ENCODE data around the gene GRK5. TPM values are rescaled to one million over a fixed set of nuclear protein-coding genes. Genes with fewer than 3 reads are reported as not detected.

The GRK5 gene
- total RNA-seq, 4 donors from 2014 or later: 10.0 to 61.9 (median 18.1) TPM

GRCh38 chr10:119296703-119297102, 89.3 kb downstream of the GRK5 start:
- Histone ChIP-seq H3K4me1 (peaks cover 0 to 23% (median under 1%) of the 10 kb centered on the region in 4 donors), H3K9me3 (peaks cover 0 to 5% (median 0%) of the 10 kb centered on the region in 4 donors)
- DNase-seq: no peak

GRCh38 chr10:119297207-119297968, 90.0 kb downstream of the GRK5 start:
- Histone ChIP-seq H3K36me3 (no peaks in the 10 kb centered on the region), H3K27me3 (no peaks in the 10 kb centered on the region), H3K27ac (peak overlapping the region in 1 of 4 donors; percentile 57), H3K4me1 (peaks cover 0 to 23% (median 6%) of the 10 kb centered on the region in 4 donors), H3K4me3 (no peak overlapping the region), H3K9me3 (peaks cover 0 to 5% (median 0%) of the 10 kb centered on the region in 4 donors)
- TF ChIP-seq POLR2A (IDR thresholded peaks at IDR 0.05): no peak
- TF ChIP-seq CTCF (IDR thresholded peaks at IDR 0.05): no peak
- DNase-seq: no peak

More at GRCh38 chr10:119296703-119297102, 89.3 kb downstream of the GRK5 start:
- Histone ChIP-seq H3K4me3 (no peak overlapping the region), H3K27me3 (no peaks in the 10 kb centered on the region), H3K27ac (no peak overlapping the region), H3K36me3 (no peaks in the 10 kb centered on the region)
- TF ChIP-seq CTCF (IDR thresholded peaks at IDR 0.05): no peak
- no peak for TF ChIP-seq POLR2A (IDR thresholded peaks at IDR 0.05)

GRCh38 chr10:119298810-119299209, 91.4 kb downstream of the GRK5 start:
- H3K36me3 ChIP-seq: no peaks in the 10 kb centered on the region
- TF ChIP-seq CTCF (IDR thresholded peaks at IDR 0.05): no peak
- TF ChIP-seq POLR2A (IDR thresholded peaks at IDR 0.05): no peak
- H3K4me3 ChIP-seq: no peak overlapping the region
- DNase-seq: peak in 1 of 3 donors; percentile 23
- H3K9me3 ChIP-seq: peaks cover 0 to 5% (median 0%) of the 10 kb centered on the region in 4 donors
- H3K27ac ChIP-seq: peak overlapping the region in 2 of 4 donors; percentile 0 to 57
- no peaks in the 10 kb centered on the region for H3K27me3 ChIP-seq
- peaks cover 0 to 13% (median 6%) of the 10 kb centered on the region in 4 donors for H3K4me1 ChIP-seq

GRCh38 chr10:119299531-119299930, 92.2 kb downstream of the GRK5 start:
- Histone ChIP-seq H3K27me3 (no peaks in the 10 kb centered on the region), H3K27ac (peak overlapping the region in 1 of 4 donors; percentile 57), H3K9me3 (peaks cover 0 to 5% (median 0%) of the 10 kb centered on the region in 4 donors), H3K4me1 (peaks cover 0 to 9% (median 6%) of the 10 kb centered on the region in 4 donors), H3K36me3 (no peaks in the 10 kb centered on the region), H3K4me3 (no peak overlapping the region)
- peak in 2 of 6 experiments; percentile 10 to 40 for TF ChIP-seq CTCF (IDR thresholded peaks at IDR 0.05)
- no peak for TF ChIP-seq POLR2A (IDR thresholded peaks at IDR 0.05)
- peak in 1 of 3 donors; percentile 40 for DNase-seq

- Histone ChIP-seq H3K9me3 (peaks cover 0 to 5% (median 0%) of the 10 kb centered on the region in 4 donors), H3K27me3 (no peaks in the 10 kb centered on the region), H3K36me3 (no peaks in the 10 kb centered on the region), H3K4me1 (peaks cover 5 to 19% (median 14%) of the 10 kb centered on the region in 4 donors), H3K27ac (peak overlapping the region in 3 of 4 donors; percentile 35 to 67 (median 50)), H3K4me3 (no peak overlapping the region)
- DNase-seq: peak; percentile 46 to 84 (median 74)
- TF ChIP-seq CTCF (IDR thresholded peaks at IDR 0.05): no peak
Measured at GRCh38 chr10:119301397-119301796, 94.0 kb downstream of the GRK5 start.

Data from Peyer's patch (tissue), 4 donors.